GM12864 (cell line): ENCODE data around the gene TARS2.

ENCODE experiments used
- DNase-seq: peaks from one replicate; pipeline ENCODE4 v3.0.0-alpha.2; 2011; ENCODE audit warnings: low read depth
- H3K4me3 ChIP-seq: 2 replicates; pipeline ENCODE4 v1.5.1; 2011; ENCODE audit warnings: mild to moderate bottlenecking, low read depth, low read length, control low read depth
- CTCF ChIP-seq: IDR thresholded peaks from 2 replicates; pipeline ENCODE4 v1.5.1; 2011; ENCODE audit warnings: low read depth, mild to moderate bottlenecking, moderate library complexity, low read length, control low read depth, inconsistent platforms; ENCODE audit errors: missing control alignments

The TARS2 gene

GRCh38 chr1:150534002-150534401 lies 46.8 kb downstream of the TARS2 start:
- no peak overlapping the region for H3K4me3 ChIP-seq
- no peak for TF ChIP-seq CTCF
- DNase-seq = no peak

GRCh38 chr1:150535511-150536287 lies 48.5 kb downstream of the TARS2 start:
- DNase-seq = no peak
- no peak for TF ChIP-seq CTCF
- H3K4me3 ChIP-seq = no peak overlapping the region

- H3K4me3 ChIP-seq = no peak overlapping the region
- no peak for DNase-seq
- no peak for TF ChIP-seq CTCF
Measured at GRCh38 chr1:150536836-150537731, 49.9 kb downstream of the TARS2 start.

- H3K4me3 ChIP-seq = no peak overlapping the region
Measured at GRCh38 chr1:150537732-150538684, 50.8 kb downstream of the TARS2 start.

GRCh38 chr1:150543500-150544143 lies 56.4 kb downstream of the TARS2 start:
- no peak for DNase-seq
- TF ChIP-seq CTCF = no peak
- H3K4me3 ChIP-seq = no peak overlapping the region

More at GRCh38 chr1:150537732-150538684, 50.8 kb downstream of the TARS2 start:
- no peak for TF ChIP-seq CTCF
- DNase-seq = no peak

GRCh38 chr1:150544204-150544603 lies 57.0 kb downstream of the TARS2 start:
- DNase-seq = no peak
- TF ChIP-seq CTCF = no peak
- H3K4me3 ChIP-seq = no peak overlapping the region
